Neural progenitor cell (in vitro differentiated cells): Measurements from ENCODE around the gene PBX2. TPM values are rescaled to one million over a fixed set of nuclear protein-coding genes. Genes with fewer than 3 reads are reported as not detected.

Experiments
- DNase-seq: peaks from one replicate; pipeline ENCODE4 v3.0.0-alpha.2; 2016; ENCODE audit warnings: low spot score
- H2AFZ ChIP-seq: fragments of 200-600 bp; sonication (generic); replicated peaks from 2 replicates; pipeline ENCODE4 v1.6.1; 2016; ENCODE audit warnings: antibody characterized with exemption
- H3F3A ChIP-seq: fragments of 200-600 bp; sonication (generic); 2 replicates; pipeline ENCODE4 v1.6.1; 2016; ENCODE audit warnings: antibody characterized with exemption, low read depth
- H3K27ac ChIP-seq: fragments of 200-600 bp; sonication (generic); 2 replicates; pipeline ENCODE4 v1.5.1; 2016; ENCODE audit warnings: mild to moderate bottlenecking
- H3K27me3 ChIP-seq: fragments of 200-600 bp; sonication (generic); 2 replicates; pipeline ENCODE4 v1.6.1; 2016; ENCODE audit warnings: mild to moderate bottlenecking, moderate library complexity
- H3K36me3 ChIP-seq: fragments of 200-600 bp; sonication (generic); 2 replicates; pipeline ENCODE4 v1.5.1; 2016
- H3K4me1 ChIP-seq: fragments of 200-600 bp; sonication (generic); 2 replicates; pipeline ENCODE4 v1.6.1; 2016; ENCODE audit warnings: mixed run types
- H3K4me2 ChIP-seq: fragments of 200-600 bp; sonication (generic); 2 replicates; pipeline ENCODE4 v1.6.1; 2016
- H3K4me3 ChIP-seq: fragments of 200-600 bp; sonication (generic); 2 replicates; pipeline ENCODE4 v1.5.1; 2016
- H3K79me2 ChIP-seq: fragments of 200-600 bp; sonication (generic); 2 replicates; pipeline ENCODE4 v1.6.1; 2016; ENCODE audit warnings: low read depth
- H3K9ac ChIP-seq: fragments of 200-600 bp; sonication (generic); 2 replicates; pipeline ENCODE4 v1.6.1; 2016
- H3K9me3 ChIP-seq: fragments of 200-600 bp; sonication (generic); 2 replicates; pipeline ENCODE4 v1.5.1; 2016; ENCODE audit warnings: low read depth
- H4K20me1 ChIP-seq: fragments of 200-600 bp; sonication (generic); 2 replicates; pipeline ENCODE4 v1.6.1; 2016; ENCODE audit warnings: low read depth
- H3K27ac Mint-ChIP-seq: 3 replicates; pipeline ENCODE4 v1.8.0; 2021; ENCODE audit warnings: mixed read lengths
- H3K27me3 Mint-ChIP-seq: 2 replicates; pipeline ENCODE4 v1.8.0; 2022; ENCODE audit warnings: low read depth, mild to moderate bottlenecking, inconsistent platforms, moderate library complexity, mixed read lengths; ENCODE audit not compliant: insufficient read depth
- H3K36me3 Mint-ChIP-seq: 3 replicates; pipeline ENCODE4 v1.8.0; 2021; ENCODE audit warnings: mixed read lengths
- H3K4me1 Mint-ChIP-seq: 3 replicates; pipeline ENCODE4 v1.8.0; 2021; ENCODE audit warnings: mixed read lengths
- H3K4me3 Mint-ChIP-seq: 3 replicates; pipeline ENCODE4 v1.8.0; 2021; ENCODE audit warnings: mild to moderate bottlenecking, moderate library complexity, mixed read lengths
- H3K9me3 Mint-ChIP-seq: 3 replicates; pipeline ENCODE4 v1.8.0; 2020; ENCODE audit warnings: mixed read lengths
- EZH2 ChIP-seq: fragments of 200-600 bp; sonication (generic); IDR thresholded peaks from 2 replicates; pipeline ENCODE4 v1.6.1; 2017; ENCODE audit warnings: antibody characterized with exemption, mild to moderate bottlenecking, moderate library complexity
- EZH2phosphoT487 ChIP-seq: fragments of 200-600 bp; sonication (generic); IDR thresholded peaks from 2 replicates; pipeline ENCODE4 v1.6.1; 2017; ENCODE audit warnings: antibody characterized with exemption
- total RNA-seq: library from RNA; depleted of rRNA; stranded (reverse); fragments of >200 nt; gene quantifications from 2 replicates; pipeline ENCODE4 v1.2.3, GENCODE V29; 2015; ENCODE audit warnings: low replicate concordance
- TF ChIP-seq, protein P1 (sequence below): fragments of 200-600 bp; sonication (generic); IDR thresholded peaks from 2 replicates; pipeline ENCODE4 v1.5.1; 2017; ENCODE audit warnings: antibody characterized with exemption, mild to moderate bottlenecking

The PBX2 gene
- total RNA-seq, 1 donor from 2014 or later: 53.3 TPM

DNA sequence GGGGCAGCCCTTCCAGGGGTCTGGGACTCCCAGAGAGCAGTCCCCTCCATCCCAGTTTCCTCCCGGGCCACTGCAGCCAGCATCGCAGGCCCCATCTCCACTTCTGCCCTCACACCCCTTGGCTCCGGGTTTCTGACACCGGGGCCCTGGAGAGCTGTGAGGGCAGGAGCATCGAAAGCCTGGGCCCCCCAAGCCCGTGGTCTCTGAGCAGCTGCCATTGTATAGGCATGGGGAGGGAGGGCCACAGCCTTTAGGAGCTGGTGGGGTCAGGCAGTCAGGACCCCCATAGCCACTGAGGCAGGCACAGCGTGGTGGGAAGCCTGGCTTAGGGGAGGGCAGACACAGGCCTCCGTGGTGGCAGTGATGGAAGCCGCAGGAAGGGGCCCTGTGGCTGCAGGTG is 12.2 kb upstream of the PBX2 start:
- H3K4me2 ChIP-seq: no peak overlapping the region
- no peaks in the 10 kb centered on the region for H4K20me1 ChIP-seq
- Mint-ChIP-seq H3K27ac (no peak overlapping the region), H3K4me1 (peaks cover 38% of the 10 kb centered on the region), H3K9me3 (peaks cover 8% of the 10 kb centered on the region), H3K36me3 (no peaks in the 10 kb centered on the region), H3K27me3 (peaks cover 8% of the 10 kb centered on the region), H3K4me3 (no peak overlapping the region)
- H3F3A ChIP-seq: peaks cover 2% of the 10 kb centered on the region
- no peaks in the 10 kb centered on the region for H3K79me2 ChIP-seq
- H3K9me3 ChIP-seq: no peaks in the 10 kb centered on the region
- peaks cover 14% of the 10 kb centered on the region for H3K4me1 ChIP-seq
- no peak for DNase-seq
- H3K4me3 ChIP-seq: no peak overlapping the region
- H3K9ac ChIP-seq: no peak overlapping the region
- H3K27ac ChIP-seq: no peak overlapping the region
- no peak for TF ChIP-seq EZH2
- TF ChIP-seq, protein P1, sequence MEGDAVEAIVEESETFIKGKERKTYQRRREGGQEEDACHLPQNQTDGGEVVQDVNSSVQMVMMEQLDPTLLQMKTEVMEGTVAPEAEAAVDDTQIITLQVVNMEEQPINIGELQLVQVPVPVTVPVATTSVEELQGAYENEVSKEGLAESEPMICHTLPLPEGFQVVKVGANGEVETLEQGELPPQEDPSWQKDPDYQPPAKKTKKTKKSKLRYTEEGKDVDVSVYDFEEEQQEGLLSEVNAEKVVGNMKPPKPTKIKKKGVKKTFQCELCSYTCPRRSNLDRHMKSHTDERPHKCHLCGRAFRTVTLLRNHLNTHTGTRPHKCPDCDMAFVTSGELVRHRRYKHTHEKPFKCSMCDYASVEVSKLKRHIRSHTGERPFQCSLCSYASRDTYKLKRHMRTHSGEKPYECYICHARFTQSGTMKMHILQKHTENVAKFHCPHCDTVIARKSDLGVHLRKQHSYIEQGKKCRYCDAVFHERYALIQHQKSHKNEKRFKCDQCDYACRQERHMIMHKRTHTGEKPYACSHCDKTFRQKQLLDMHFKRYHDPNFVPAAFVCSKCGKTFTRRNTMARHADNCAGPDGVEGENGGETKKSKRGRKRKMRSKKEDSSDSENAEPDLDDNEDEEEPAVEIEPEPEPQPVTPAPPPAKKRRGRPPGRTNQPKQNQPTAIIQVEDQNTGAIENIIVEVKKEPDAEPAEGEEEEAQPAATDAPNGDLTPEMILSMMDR: no peak
- TF ChIP-seq EZH2phosphoT487: no peak
- peaks cover 5% of the 10 kb centered on the region for H3K27me3 ChIP-seq
- no peak overlapping the region for H2AFZ ChIP-seq
- no peaks in the 10 kb centered on the region for H3K36me3 ChIP-seq

GRCh38 chr6:32200711-32201475 is 10.9 kb upstream of the PBX2 start:
- TF ChIP-seq EZH2: no peak
- TF ChIP-seq EZH2phosphoT487: no peak
- TF ChIP-seq, protein P1: no peak
- Histone ChIP-seq H3K27ac (no peak overlapping the region), H3K79me2 (no peaks in the 10 kb centered on the region), H3K4me2 (no peak overlapping the region), H3K9ac (no peak overlapping the region), H4K20me1 (no peaks in the 10 kb centered on the region), H2AFZ (no peak overlapping the region), H3K4me3 (no peak overlapping the region), H3K4me1 (peaks cover 21% of the 10 kb centered on the region), H3F3A (peaks cover 12% of the 10 kb centered on the region), H3K9me3 (no peaks in the 10 kb centered on the region), H3K36me3 (no peaks in the 10 kb centered on the region), H3K27me3 (peaks cover 5% of the 10 kb centered on the region)
- Mint-ChIP-seq H3K27ac (no peak overlapping the region), H3K27me3 (peaks cover 8% of the 10 kb centered on the region), H3K36me3 (no peaks in the 10 kb centered on the region), H3K9me3 (peaks cover 2% of the 10 kb centered on the region), H3K4me1 (peaks cover 50% of the 10 kb centered on the region), H3K4me3 (no peak overlapping the region)
- no peak for DNase-seq

DNA sequence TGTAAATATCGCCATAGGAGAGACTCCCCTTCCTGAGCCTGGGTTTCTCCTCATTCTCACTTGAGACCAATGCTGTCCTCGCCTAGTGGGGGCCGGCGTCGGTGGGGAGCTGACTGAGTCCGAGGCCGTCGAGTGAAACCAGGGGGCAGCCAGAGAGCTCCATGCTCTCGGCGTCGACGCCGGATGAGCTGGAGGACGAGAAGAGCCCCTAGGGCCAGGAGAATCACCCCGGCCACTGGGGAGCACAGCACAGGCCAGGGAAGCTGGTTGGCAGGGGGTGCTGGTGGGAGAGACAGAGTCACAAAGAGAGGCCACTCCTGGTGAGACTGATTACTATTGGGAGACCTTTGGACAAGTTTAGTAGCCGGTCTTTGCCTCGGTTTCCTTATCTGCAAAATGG is 8.9 kb upstream of the PBX2 start:
- H3F3A ChIP-seq: peaks cover 22% of the 10 kb centered on the region
- no peak overlapping the region for H3K4me3 ChIP-seq
- H3K79me2 ChIP-seq: no peaks in the 10 kb centered on the region
- H4K20me1 ChIP-seq: no peaks in the 10 kb centered on the region
- H2AFZ ChIP-seq: no peak overlapping the region
- H3K27ac Mint-ChIP-seq: no peak overlapping the region
- peaks cover 50% of the 10 kb centered on the region for H3K4me1 Mint-ChIP-seq
- H3K27me3 Mint-ChIP-seq: no peaks in the 10 kb centered on the region
- no peak overlapping the region for H3K4me3 Mint-ChIP-seq
- no peaks in the 10 kb centered on the region for H3K9me3 ChIP-seq
- peaks cover 2% of the 10 kb centered on the region for H3K36me3 Mint-ChIP-seq
- no peak for DNase-seq
- TF ChIP-seq, protein P1: no peak
- TF ChIP-seq EZH2phosphoT487 (no peak), EZH2 (no peak)
- H3K9me3 Mint-ChIP-seq: no peaks in the 10 kb centered on the region
- H3K27ac ChIP-seq: no peak overlapping the region
- peaks cover 23% of the 10 kb centered on the region for H3K4me1 ChIP-seq
- no peaks in the 10 kb centered on the region for H3K27me3 ChIP-seq
- no peak overlapping the region for H3K9ac ChIP-seq
- no peaks in the 10 kb centered on the region for H3K36me3 ChIP-seq
- H3K4me2 ChIP-seq: no peak overlapping the region
